Ishikawa (cell line): ENCODE data around the gene PSPC1.

Source experiments
- CEBPB ChIP-seq: IDR thresholded peaks from 2 replicates; pipeline ENCODE4 v1.6.1; 2012
- EP300 ChIP-seq: IDR thresholded peaks from 2 replicates; pipeline ENCODE4 v1.6.1; 2012; ENCODE audit warnings: borderline replicate concordance
- FOXM1 ChIP-seq: IDR thresholded peaks from 2 replicates; pipeline ENCODE4 v1.6.1; 2012; ENCODE audit warnings: low read depth, borderline replicate concordance
- NFIC ChIP-seq: IDR thresholded peaks from 2 replicates; pipeline ENCODE4 v1.6.1; 2012
- RAD21 ChIP-seq: IDR thresholded peaks from 2 replicates; pipeline ENCODE4 v1.6.1; 2012; ENCODE audit warnings: low read depth
- TEAD4 ChIP-seq: IDR thresholded peaks from 2 replicates; pipeline ENCODE4 v1.6.1; 2012
- YY1 ChIP-seq: IDR thresholded peaks from 2 replicates; pipeline ENCODE4 v1.6.1; 2012; ENCODE audit warnings: low read depth
- ZBTB7A ChIP-seq: IDR thresholded peaks from 2 replicates; pipeline ENCODE4 v1.6.1; 2012; ENCODE audit warnings: low read depth
- TF ChIP-seq, protein P1 (sequence below): IDR thresholded peaks from 2 replicates; pipeline ENCODE4 v1.6.1; 2012; ENCODE audit warnings: low read depth, mild to moderate bottlenecking
- TF ChIP-seq, protein P2 (sequence below): IDR thresholded peaks from 2 replicates; pipeline ENCODE4 v1.6.1; 2012

GRCh38 chr13:19680751-19681150 lies 102.0 kb downstream of the PSPC1 start:
- TF ChIP-seq RAD21 (no peak), ZBTB7A (no peak), EP300 (no peak), YY1 (no peak), CEBPB (no peak), FOXM1 (no peak), NFIC (no peak), TEAD4 (no peak)
- TF ChIP-seq, protein P1, sequence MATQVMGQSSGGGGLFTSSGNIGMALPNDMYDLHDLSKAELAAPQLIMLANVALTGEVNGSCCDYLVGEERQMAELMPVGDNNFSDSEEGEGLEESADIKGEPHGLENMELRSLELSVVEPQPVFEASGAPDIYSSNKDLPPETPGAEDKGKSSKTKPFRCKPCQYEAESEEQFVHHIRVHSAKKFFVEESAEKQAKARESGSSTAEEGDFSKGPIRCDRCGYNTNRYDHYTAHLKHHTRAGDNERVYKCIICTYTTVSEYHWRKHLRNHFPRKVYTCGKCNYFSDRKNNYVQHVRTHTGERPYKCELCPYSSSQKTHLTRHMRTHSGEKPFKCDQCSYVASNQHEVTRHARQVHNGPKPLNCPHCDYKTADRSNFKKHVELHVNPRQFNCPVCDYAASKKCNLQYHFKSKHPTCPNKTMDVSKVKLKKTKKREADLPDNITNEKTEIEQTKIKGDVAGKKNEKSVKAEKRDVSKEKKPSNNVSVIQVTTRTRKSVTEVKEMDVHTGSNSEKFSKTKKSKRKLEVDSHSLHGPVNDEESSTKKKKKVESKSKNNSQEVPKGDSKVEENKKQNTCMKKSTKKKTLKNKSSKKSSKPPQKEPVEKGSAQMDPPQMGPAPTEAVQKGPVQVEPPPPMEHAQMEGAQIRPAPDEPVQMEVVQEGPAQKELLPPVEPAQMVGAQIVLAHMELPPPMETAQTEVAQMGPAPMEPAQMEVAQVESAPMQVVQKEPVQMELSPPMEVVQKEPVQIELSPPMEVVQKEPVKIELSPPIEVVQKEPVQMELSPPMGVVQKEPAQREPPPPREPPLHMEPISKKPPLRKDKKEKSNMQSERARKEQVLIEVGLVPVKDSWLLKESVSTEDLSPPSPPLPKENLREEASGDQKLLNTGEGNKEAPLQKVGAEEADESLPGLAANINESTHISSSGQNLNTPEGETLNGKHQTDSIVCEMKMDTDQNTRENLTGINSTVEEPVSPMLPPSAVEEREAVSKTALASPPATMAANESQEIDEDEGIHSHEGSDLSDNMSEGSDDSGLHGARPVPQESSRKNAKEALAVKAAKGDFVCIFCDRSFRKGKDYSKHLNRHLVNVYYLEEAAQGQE: no peak
- TF ChIP-seq, protein P2, sequence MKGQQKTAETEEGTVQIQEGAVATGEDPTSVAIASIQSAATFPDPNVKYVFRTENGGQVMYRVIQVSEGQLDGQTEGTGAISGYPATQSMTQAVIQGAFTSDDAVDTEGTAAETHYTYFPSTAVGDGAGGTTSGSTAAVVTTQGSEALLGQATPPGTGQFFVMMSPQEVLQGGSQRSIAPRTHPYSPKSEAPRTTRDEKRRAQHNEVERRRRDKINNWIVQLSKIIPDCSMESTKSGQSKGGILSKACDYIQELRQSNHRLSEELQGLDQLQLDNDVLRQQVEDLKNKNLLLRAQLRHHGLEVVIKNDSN: no peak
